Esophagus (tissue), 2 donors: ENCODE data around the gene TRIM50. TPM values are rescaled to one million over a fixed set of nuclear protein-coding genes. Genes with fewer than 3 reads are reported as not detected.
A peak's percentile ranks its signal among the peaks of the same experiment; 100 is the strongest.
"Not testable (repeated sequence)": the region's sequence is repeated elsewhere in the genome, so short reads cannot be mapped to it uniquely, and the experiment has no call there.

Experiments used
- H3K27ac ChIP-seq, 2 donors: one replicate each; pipeline ENCODE4 v1.5.1; 2013; ENCODE audit warnings: low read depth in 2 of 2, mild to moderate bottlenecking in 2 of 2, inconsistent platforms in 1 of 2, low read length in 1 of 2, moderate library complexity in 1 of 2
- H3K27me3 ChIP-seq, 2 donors: one replicate each; pipeline ENCODE4 v1.6.1; 2013; ENCODE audit warnings: low read length in 2 of 2, control low read depth in 1 of 2, mild to moderate bottlenecking in 1 of 2; ENCODE audit not compliant: insufficient read depth in 2 of 2, control insufficient read depth in 1 of 2
- H3K36me3 ChIP-seq, 2 donors: one replicate each; pipeline ENCODE4 v1.6.1; 2013; ENCODE audit warnings: low read length in 1 of 2; ENCODE audit not compliant: control insufficient read depth in 2 of 2, insufficient read depth in 2 of 2
- H3K4me1 ChIP-seq, 2 donors: one replicate each; pipeline ENCODE4 v1.6.1; 2013; ENCODE audit warnings: low read length in 1 of 2; ENCODE audit not compliant: control insufficient read depth in 2 of 2, insufficient read depth in 2 of 2
- H3K4me3 ChIP-seq, 2 donors: one replicate each; pipeline ENCODE4 v1.5.1; 2013; ENCODE audit warnings: low read length in 2 of 2, mild to moderate bottlenecking in 2 of 2, low read depth in 1 of 2, moderate library complexity in 1 of 2
- H3K9me3 ChIP-seq, 2 donors: one replicate each; pipeline ENCODE4 v1.6.1; 2013; ENCODE audit warnings: mild to moderate bottlenecking in 2 of 2, low read depth in 1 of 2, low read length in 1 of 2, moderate library complexity in 1 of 2; ENCODE audit not compliant: control insufficient read depth in 2 of 2, insufficient read depth in 1 of 2
- WGBS, 2 donors: extraction: QIAGEN DNeasy Blood & Tissue Kit; methylation state at CpG; one replicate each; pipeline ENCODE4 v1.1.7; 2013; 5-methylcytosine and 5-hydroxymethylcytosine counted together
- polyA plus RNA-seq, 2 donors: library from polyadenylated mRNA; stranded (reverse); fragments of 200-250 nt; gene quantifications; one replicate each; pipeline ENCODE4 v1.2.3, GENCODE V29; 2013
- donor health status: healthy with polysubstance abuse.
- donor health status: Bipolar disorder and iron deficiency.

TRIM50 gene
- polyA plus RNA-seq, 2 donors, result 0.02 TPM; not detected in 1

- Histone ChIP-seq H3K4me1 (peaks cover 0 to 3% of the 10 kb centered on the region in 2 donors), H3K4me3 (peak within 1 kb of the TSS; percentile 82 to 90), H3K9me3 (no peaks in the 10 kb centered on the region), H3K27me3 (no peaks in the 10 kb centered on the region), H3K36me3 (peaks cover 6 to 13% of the 10 kb centered on the region in 2 donors), H3K27ac (peak within 1 kb of the TSS; percentile 59 to 63)
- WGBS, 2 donors, result 14 to 15% methylated on average over 40 of the region's 40 CpGs
These were observed 19.1 kb downstream of the TRIM50 start, which contains the start of gene NSUN5 for GRCh38 chr7:73308665-73309214. NSUN5 (minus strand) TSS chr7:73308826; CDS start chr7:73308790, 36 bp downstream.

GRCh38 chr7:73308074-73308664 lies 19.7 kb downstream of the TRIM50 start:
- WGBS, 2 donors, result 11 to 12% methylated on average over 41 to 43 of the region's 43 CpGs
- peak overlapping the region; percentile 82 to 90 for H3K4me3 ChIP-seq
- no peaks in the 10 kb centered on the region for H3K27me3 ChIP-seq
- H3K9me3 ChIP-seq, result no peaks in the 10 kb centered on the region
- H3K4me1 ChIP-seq, result peaks cover 0 to 3% of the 10 kb centered on the region in 2 donors
- peaks cover 6 to 19% of the 10 kb centered on the region in 2 donors for H3K36me3 ChIP-seq
- H3K27ac ChIP-seq, result peak overlapping the region; percentile 59 to 63

GRCh38 chr7:73307436-73307835 lies 20.4 kb downstream of the TRIM50 start:
- Histone ChIP-seq H3K9me3 (no peaks in the 10 kb centered on the region), H3K27ac (no peak overlapping the region), H3K27me3 (no peaks in the 10 kb centered on the region), H3K4me1 (peaks cover 0 to 3% of the 10 kb centered on the region in 2 donors), H3K4me3 (no peak overlapping the region), H3K36me3 (peaks cover 6 to 20% of the 10 kb centered on the region in 2 donors)
- WGBS, 2 donors, result 92 to 95% methylated on average over 13 of the region's 13 CpGs

- H3K27me3 ChIP-seq, H3K9me3 ChIP-seq, H3K4me3 ChIP-seq, H3K4me1 ChIP-seq, H3K27ac ChIP-seq: not testable (repeated sequence)
- 88% methylated on average over 10 to 11 of the region's 15 CpGs for WGBS, 2 donors
- peaks cover 6 to 20% of the 10 kb centered on the region in 2 donors for H3K36me3 ChIP-seq
These were observed 23.1 kb downstream of the TRIM50 start for GRCh38 chr7:73304612-73305387.

GRCh38 chr7:73304071-73304470 lies 23.8 kb downstream of the TRIM50 start:
- 92 to 94% methylated on average over 14 of the region's 14 CpGs for WGBS, 2 donors
- no peaks in the 10 kb centered on the region for H3K9me3 ChIP-seq
- H3K4me1 ChIP-seq, result peaks cover 0 to 1% of the 10 kb centered on the region in 2 donors
- H3K36me3 ChIP-seq, result peaks cover 6 to 20% of the 10 kb centered on the region in 2 donors
- H3K27ac ChIP-seq, result no peak overlapping the region
- H3K27me3 ChIP-seq, result no peaks in the 10 kb centered on the region
- no peak overlapping the region for H3K4me3 ChIP-seq

GRCh38 chr7:73303546-73303945 lies 24.3 kb downstream of the TRIM50 start:
- 85 to 87% methylated on average over 25 to 26 of the region's 26 CpGs for WGBS, 2 donors
- Histone ChIP-seq H3K4me3 (no peak overlapping the region), H3K36me3 (peaks cover 6 to 20% of the 10 kb centered on the region in 2 donors), H3K4me1 (no peaks in the 10 kb centered on the region), H3K27me3 (no peaks in the 10 kb centered on the region), H3K9me3 (no peaks in the 10 kb centered on the region), H3K27ac (no peak overlapping the region)

- not testable (repeated sequence) for H3K4me3 ChIP-seq, H3K27ac ChIP-seq, H3K4me1 ChIP-seq, H3K27me3 ChIP-seq, H3K9me3 ChIP-seq
- H3K36me3 ChIP-seq, result peaks cover 6 to 20% of the 10 kb centered on the region in 2 donors
- WGBS, 2 donors, result 90 to 92% methylated on average over 10 of the region's 10 CpGs
These were observed 25.0 kb downstream of the TRIM50 start for GRCh38 chr7:73302846-73303245.

- not testable (repeated sequence) for H3K4me3 ChIP-seq, H3K27me3 ChIP-seq, H3K27ac ChIP-seq, H3K4me1 ChIP-seq, H3K9me3 ChIP-seq
- H3K36me3 ChIP-seq, result peaks cover 6 to 18% of the 10 kb centered on the region in 2 donors
- 83 to 85% methylated on average over 9 to 10 of the region's 14 CpGs for WGBS, 2 donors
These were observed 26.8 kb downstream of the TRIM50 start for GRCh38 chr7:73301108-73301507.

- not testable (repeated sequence) for H3K9me3 ChIP-seq, H3K27me3 ChIP-seq, H3K27ac ChIP-seq, H3K4me1 ChIP-seq, H3K4me3 ChIP-seq
- 33 to 49% methylated on average over 7 to 8 of the region's 12 CpGs for WGBS, 2 donors
- peaks cover 0 to 15% of the 10 kb centered on the region in 2 donors for H3K36me3 ChIP-seq
These were observed 28.1 kb downstream of the TRIM50 start for GRCh38 chr7:73299812-73300211.
